OCI-LY3 (cell line): ENCODE measurements around the gene NFIA.

Experiments used
- H2AFZ ChIP-seq: fragments of 200-600, 300-600 bp; shearing (Covaris generic); 2 replicates; pipeline ENCODE4 v1.6.0; 2014; ENCODE audit warnings: antibody characterized with exemption, low read depth, low read length
- H3K27ac ChIP-seq: fragments of 200-600, 300-600 bp; sonication (generic); 2 replicates; pipeline ENCODE4 v1.5.1; 2014; ENCODE audit warnings: mild to moderate bottlenecking, low read length, moderate library complexity, mixed read lengths
- H3K27me3 ChIP-seq: fragments of 200-600, 300-600 bp; sonication (generic); 2 replicates; pipeline ENCODE4 v1.6.1; 2014; ENCODE audit warnings: low read depth, low read length, mixed read lengths
- H3K36me3 ChIP-seq: fragments of 200-600, 300-600 bp; sonication (generic); replicated peaks from 2 replicates; pipeline ENCODE3; 2014; ENCODE audit warnings: low read depth, low read length, mixed read lengths
- H3K4me1 ChIP-seq: fragments of 300-600, 200-600 bp; sonication (generic); 2 replicates; pipeline ENCODE4 v1.6.1; 2014; ENCODE audit warnings: low read length, mixed read lengths
- H3K4me2 ChIP-seq: fragments of 200-600, 300-600 bp; sonication (generic); 2 replicates; pipeline ENCODE4 v1.6.1; 2014; ENCODE audit warnings: low read length, mixed read lengths
- H3K4me3 ChIP-seq: fragments of 300-600, 200-600 bp; sonication (generic); 2 replicates; pipeline ENCODE4 v1.5.1; 2014; ENCODE audit warnings: antibody characterized with exemption, mild to moderate bottlenecking, low read length, moderate library complexity
- H3K79me2 ChIP-seq: fragments of 300-600, 200-600 bp; shearing (Covaris generic); 2 replicates; pipeline ENCODE4 v1.6.1; 2014; ENCODE audit warnings: mild to moderate bottlenecking, low read length, mixed read lengths
- H3K9ac ChIP-seq: fragments of 300-600, 200-600 bp; shearing (Covaris generic); 2 replicates; pipeline ENCODE4 v1.6.0; 2014; ENCODE audit warnings: mild to moderate bottlenecking, low read length, moderate library complexity
- H3K9me3 ChIP-seq: fragments of 200-600, 300-600 bp; shearing (Covaris generic); 2 replicates; pipeline ENCODE4 v1.6.1; 2014; ENCODE audit warnings: low read length, mixed read lengths; ENCODE audit not compliant: insufficient read depth
- H4K20me1 ChIP-seq: fragments of 200-600, 300-600 bp; sonication (generic); 2 replicates; pipeline ENCODE4 v1.6.1; 2016; ENCODE audit warnings: low read length, mixed read lengths; ENCODE audit not compliant: insufficient read depth
- CTCF ChIP-seq: fragments of 200-600, 300-600 bp; sonication (generic); IDR thresholded peaks from 2 replicates; pipeline ENCODE4 v1.5.1; 2014; ENCODE audit warnings: antibody characterized with exemption, low read length, low read depth
- EZH2phosphoT487 ChIP-seq: fragments of 200-600 bp; shearing (Covaris generic); IDR thresholded peaks from 2 replicates; pipeline ENCODE4 v1.6.1; 2018; ENCODE audit warnings: antibody characterized with exemption, mixed run types, low read depth

Gene NFIA

DNA sequence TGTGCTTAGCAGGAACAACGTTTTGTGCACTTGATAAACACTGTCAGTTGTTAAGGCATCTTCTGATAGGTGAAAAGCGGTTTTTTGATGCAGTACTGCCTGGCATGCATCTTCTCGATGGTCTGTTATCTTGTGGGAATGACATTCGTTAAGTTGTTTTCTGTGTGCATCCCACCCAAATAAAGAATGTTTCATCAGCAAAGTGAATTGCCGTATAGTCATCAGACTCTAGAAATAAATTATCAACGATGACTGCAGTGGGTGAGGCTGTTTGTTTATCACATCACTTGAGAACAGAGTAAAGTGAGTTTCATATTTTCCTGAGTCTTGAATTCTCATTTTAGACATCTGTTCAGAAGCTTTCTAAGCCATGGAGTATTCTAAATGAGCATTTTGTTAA, 34.1 kb downstream of the NFIA start:
- Histone ChIP-seq H4K20me1 (no peaks in the 10 kb centered on the region), H3K79me2 (no peaks in the 10 kb centered on the region), H2AFZ (no peak overlapping the region), H3K36me3 (no peaks in the 10 kb centered on the region), H3K4me2 (no peak overlapping the region), H3K27me3 (0 out of 2 replicates have a peak, but pooled peaks cover 3% of the 10 kb centered on the region), H3K9ac (no peak overlapping the region), H3K9me3 (no peaks in the 10 kb centered on the region), H3K27ac (no peak overlapping the region), H3K4me3 (no peak overlapping the region), H3K4me1 (no peaks in the 10 kb centered on the region)
- TF ChIP-seq CTCF (no peak), EZH2phosphoT487 (no peak)

DNA sequence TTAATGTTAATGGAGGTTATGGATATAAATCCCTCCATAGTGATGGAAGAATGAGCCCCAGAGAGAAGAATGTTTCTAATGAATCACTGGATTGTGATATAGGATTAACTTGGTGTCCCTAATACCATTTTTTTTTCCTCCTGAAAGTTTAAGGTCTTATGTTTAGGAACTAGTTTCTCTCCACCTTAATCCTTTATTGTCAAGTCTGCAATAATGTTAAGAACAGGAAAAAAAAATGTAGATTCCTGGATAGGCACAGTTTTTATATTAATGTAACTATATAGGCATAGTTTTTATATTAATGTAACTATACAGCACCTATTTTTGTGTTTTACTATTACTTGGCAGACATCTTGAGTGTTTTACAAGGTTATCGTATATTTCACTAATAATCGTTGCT, 34.9 kb downstream of the NFIA start:
- 0 out of 2 replicates have a peak, but pooled peaks cover 3% of the 10 kb centered on the region for H3K27me3 ChIP-seq
- no peaks in the 10 kb centered on the region for H3K4me1 ChIP-seq
- no peak for TF ChIP-seq EZH2phosphoT487
- TF ChIP-seq CTCF: no peak
- H3K79me2 ChIP-seq: no peaks in the 10 kb centered on the region
- H4K20me1 ChIP-seq: no peaks in the 10 kb centered on the region
- H3K36me3 ChIP-seq: no peaks in the 10 kb centered on the region
- no peak overlapping the region for H3K27ac ChIP-seq
- no peak overlapping the region for H3K4me2 ChIP-seq
- H3K4me3 ChIP-seq: no peak overlapping the region
- no peak overlapping the region for H2AFZ ChIP-seq
- no peak overlapping the region for H3K9ac ChIP-seq
- no peaks in the 10 kb centered on the region for H3K9me3 ChIP-seq

DNA sequence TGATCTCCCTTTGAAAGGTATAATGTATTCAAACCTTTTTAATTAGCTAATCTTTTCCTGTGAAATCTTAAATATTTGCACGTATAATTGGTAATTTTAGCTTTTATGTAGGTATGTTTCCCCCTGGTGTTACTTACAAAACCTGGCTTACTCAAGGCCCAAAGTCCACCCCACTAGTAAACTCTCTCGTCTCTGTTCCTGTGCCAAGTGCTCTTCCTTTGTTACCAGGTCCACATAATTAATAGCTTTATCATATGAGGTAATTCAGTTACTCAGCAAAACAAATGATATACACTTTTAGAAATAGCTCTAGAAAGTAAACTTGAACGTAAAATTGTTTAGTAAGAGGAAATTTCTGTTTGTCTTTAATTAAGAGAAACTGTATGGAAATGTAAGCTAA, 36.7 kb downstream of the NFIA start:
- TF ChIP-seq EZH2phosphoT487 (no peak), CTCF (no peak)
- H3K9me3 ChIP-seq: no peaks in the 10 kb centered on the region
- H3K79me2 ChIP-seq: no peaks in the 10 kb centered on the region
- H3K27ac ChIP-seq: no peak overlapping the region
- no peaks in the 10 kb centered on the region for H4K20me1 ChIP-seq
- H3K27me3 ChIP-seq: 0 out of 2 replicates have a peak, but pooled peaks cover 3% of the 10 kb centered on the region
- H3K9ac ChIP-seq: no peak overlapping the region
- no peaks in the 10 kb centered on the region for H3K36me3 ChIP-seq
- H3K4me2 ChIP-seq: no peak overlapping the region
- H2AFZ ChIP-seq: no peak overlapping the region
- no peaks in the 10 kb centered on the region for H3K4me1 ChIP-seq
- H3K4me3 ChIP-seq: no peak overlapping the region

DNA sequence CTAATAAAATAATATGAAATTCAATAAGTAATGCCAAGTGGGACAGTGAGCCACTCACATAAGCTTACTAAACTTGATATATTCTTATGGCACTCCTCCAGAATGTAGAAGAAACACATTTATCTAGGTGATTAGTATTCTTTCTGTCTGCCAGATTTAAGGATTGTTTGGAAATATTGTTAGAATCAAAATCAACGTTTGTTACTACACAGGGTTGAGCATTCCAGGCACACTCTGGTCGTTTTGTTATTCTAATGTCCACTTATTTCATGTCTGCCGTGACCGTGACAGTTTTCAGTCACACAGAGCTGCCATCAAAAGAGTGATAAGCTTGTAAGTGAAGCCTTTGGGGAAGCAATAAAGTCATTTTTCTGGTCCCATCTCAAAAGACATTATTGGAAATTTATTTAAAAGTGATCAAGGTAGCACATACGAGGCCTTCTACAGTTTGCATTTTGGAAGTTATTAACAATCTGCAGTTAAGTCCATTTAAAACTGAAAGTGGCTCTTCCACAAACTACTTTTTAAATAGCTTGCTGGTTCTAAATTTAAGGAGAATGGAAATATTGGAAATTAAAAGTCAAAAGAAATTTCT, 38.0 kb downstream of the NFIA start:
- H3K4me3 ChIP-seq: no peak overlapping the region
- H3K9me3 ChIP-seq: no peaks in the 10 kb centered on the region
- TF ChIP-seq EZH2phosphoT487 (no peak), CTCF (no peak)
- no peak overlapping the region for H3K27ac ChIP-seq
- 0 out of 2 replicates have a peak, but pooled peaks cover 3% of the 10 kb centered on the region for H3K27me3 ChIP-seq
- no peak overlapping the region for H2AFZ ChIP-seq
- no peak overlapping the region for H3K9ac ChIP-seq
- no peaks in the 10 kb centered on the region for H3K79me2 ChIP-seq
- H3K4me2 ChIP-seq: no peak overlapping the region
- no peaks in the 10 kb centered on the region for H3K4me1 ChIP-seq
- H3K36me3 ChIP-seq: no peaks in the 10 kb centered on the region
- H4K20me1 ChIP-seq: no peaks in the 10 kb centered on the region
